GM12878 (cell line): Measurements from ENCODE around the gene SH2B2. TPM values are rescaled to one million over a fixed set of nuclear protein-coding genes. Genes with fewer than 3 reads are reported as not detected.

ENCODE experiments used
- ATAC-seq: fragments of 200-7000 bp; cut with Tn5 transposase; 3 replicates; pipeline ENCODE4 v1.9.1; 2020; ENCODE audit warnings: mild to moderate bottlenecking, moderate library complexity
- BruUV-seq: library from RNA; stranded (reverse); fragments of 400-500 nt; replicated peaks from 2 replicates; lab custom pipeline; 2021; lab: Mats Ljungman, UMichigan
- CTCF ChIA-PET: fragments of 300-600 bp; sonication (Branson Sonifier 250); formaldehyde crosslinking; extraction: SDS; loops from one replicate; lab custom pipeline; 2021; ENCODE audit warnings: inconsistent platforms; lab: Yijun Ruan, JAX
- POLR2A ChIA-PET: fragments of 350-600 bp; formaldehyde crosslinking; extraction: SDS; loops from one replicate; lab custom pipeline; 2021; ENCODE audit warnings: inconsistent platforms; lab: Charles Lee
- RAD21 ChIA-PET: fragments of 300-600 bp; sonication (Branson Sonifier 250); formaldehyde crosslinking; loops from one replicate; lab custom pipeline; 2023; ENCODE audit warnings: antibody characterized with exemption; ENCODE audit not compliant: unreplicated experiment; lab: Charles Lee
- SMC1A ChIA-PET: fragments of 300-600 bp; sonication (Branson Sonifier 250); formaldehyde crosslinking; loops from one replicate; lab custom pipeline; 2023; ENCODE audit not compliant: unreplicated experiment, uncharacterized antibody; lab: Charles Lee
- DNase-seq: peaks from one replicate; pipeline ENCODE4 v3.0.0-alpha.2; 2011; ENCODE audit warnings: low read depth, low spot score
- FAIRE-seq: peaks from 3 replicates; lab custom pipeline; 2011; peaks lifted over from hg19 to GRCh38; lab: Jason Lieb, UNC
- H2AFZ ChIP-seq: 2 replicates; pipeline ENCODE4 v1.6.0; 2011; ENCODE audit warnings: low read depth, low read length, control low read depth; ENCODE audit not compliant: control insufficient read depth
- H3K27ac ChIP-seq: 2 replicates; pipeline ENCODE4 v1.5.1; 2011; ENCODE audit warnings: control low read depth; ENCODE audit not compliant: control insufficient read depth, insufficient read depth
- H3K27me3 ChIP-seq, 2 experiments: replicated peaks in 1 of 2; 2 replicates each; pipeline versions ENCODE4 v1.6.0 to v1.6.1; 2011; ENCODE audit warnings: low read length in 1 of 2; ENCODE audit not compliant: control insufficient read depth in 2 of 2, insufficient read depth in 2 of 2
- H3K36me3 ChIP-seq, 2 experiments: 2 replicates each; pipeline ENCODE4 v1.5.1; 2011; ENCODE audit warnings: low read length in 1 of 2; ENCODE audit not compliant: control insufficient read depth in 2 of 2, insufficient read depth in 2 of 2
- H3K4me1 ChIP-seq: 2 replicates; pipeline ENCODE4 v1.6.1; 2011; ENCODE audit warnings: mild to moderate bottlenecking, low read length, moderate library complexity, mixed read lengths; ENCODE audit not compliant: control insufficient read depth, insufficient read depth
- H3K4me2 ChIP-seq: 2 replicates; pipeline ENCODE4 v1.6.0; 2011; ENCODE audit warnings: control low read depth; ENCODE audit not compliant: control insufficient read depth, insufficient read depth
- H3K4me3 ChIP-seq: fragments of 200-600 bp; sonication (generic); 2 replicates; pipeline ENCODE4 v1.5.1; 2016
- H3K79me2 ChIP-seq: 2 replicates; pipeline ENCODE4 v1.6.0; 2011; ENCODE audit warnings: low read length; ENCODE audit not compliant: control insufficient read depth, insufficient read depth
- H3K9ac ChIP-seq: 2 replicates; pipeline ENCODE4 v1.8.0; 2011; ENCODE audit warnings: low read length, control low read depth, mixed read lengths; ENCODE audit not compliant: control insufficient read depth, insufficient read depth
- H3K9me3 ChIP-seq: replicated peaks from 3 replicates; pipeline ENCODE4 v1.5.1; 2011; ENCODE audit warnings: mild to moderate bottlenecking, low read length; ENCODE audit not compliant: control insufficient read depth, insufficient read depth
- H4K20me1 ChIP-seq: 2 replicates; pipeline ENCODE4 v1.6.0; 2011; ENCODE audit not compliant: control insufficient read depth, insufficient read depth
- ATF7 ChIP-seq: fragments of 450-650 bp; IDR thresholded peaks from 2 replicates; pipeline ENCODE4 v1.6.1; 2016; ENCODE audit warnings: low read depth, mild to moderate bottlenecking
- EED ChIP-seq: sonication (generic); IDR thresholded peaks from 2 replicates; pipeline ENCODE4 v1.6.1; 2016; ENCODE audit warnings: antibody characterized with exemption, low read depth
- EGR1 ChIP-seq, 2 experiments: IDR thresholded peaks; 1 replicate in 1 of 2; 2 replicates in 1 of 2; pipeline ENCODE4 v1.6.1; 2011 to 2012; ENCODE audit warnings: low read depth in 2 of 2, low read length in 2 of 2, borderline replicate concordance in 1 of 2, mild to moderate bottlenecking in 1 of 2, moderate library complexity in 1 of 2
- FOXK2 ChIP-seq: fragments of 450-650 bp; IDR thresholded peaks from 2 replicates; pipeline ENCODE4 v1.6.1; 2017; ENCODE audit warnings: mild to moderate bottlenecking, moderate library complexity
- HDAC2 ChIP-seq: fragments of 200-600 bp; sonication (generic); IDR thresholded peaks from 2 replicates; pipeline ENCODE4 v1.6.1; 2017
- IKZF2 ChIP-seq, 2 experiments: fragments of 450-650 bp; IDR thresholded peaks; 2 replicates each; pipeline ENCODE4 v1.6.1; 2017; ENCODE audit warnings: mild to moderate bottlenecking in 2 of 2, moderate library complexity in 2 of 2
- NFIC ChIP-seq: IDR thresholded peaks from 2 replicates; pipeline ENCODE4 v1.6.1; 2012; ENCODE audit warnings: low read depth, mild to moderate bottlenecking, inconsistent platforms, low read length, moderate library complexity
- NFYB ChIP-seq: IDR thresholded peaks from 2 replicates; pipeline ENCODE4 v1.6.1; 2011; ENCODE audit warnings: low read depth, mild to moderate bottlenecking, low read length, improper control_type of control experiment, moderate library complexity; ENCODE audit not compliant: insufficient read depth
- NR2F1 ChIP-seq: fragments of 450-650 bp; conservative IDR thresholded peaks from 2 replicates; pipeline ENCODE4 v1.6.1; 2017; ENCODE audit warnings: mild to moderate bottlenecking
- POLR2AphosphoS2 ChIP-seq: IDR thresholded peaks from 2 replicates; pipeline ENCODE4 v1.6.1; 2011; ENCODE audit warnings: low read depth, mild to moderate bottlenecking, low read length, improper control_type of control experiment, moderate library complexity
- WGBS: methylation state at CpG from one replicate; pipeline ENCODE4 v1.1.6; 2016; ENCODE audit warnings: low lambda C conversion rate; ENCODE audit not compliant: insufficient replicate concordance, insufficient coverage; ENCODE audit errors: missing lambda C conversion rate; 5-methylcytosine and 5-hydroxymethylcytosine counted together
- in situ Hi-C: fragments of 300-500 bp; cut with MboI; formaldehyde crosslinking; loops from 9 replicates; pipeline ENCODE4 v1.14.3; 2018; ENCODE audit warnings: mixed read lengths
- intact Hi-C: fragments of 100-400 bp; cut with micrococcal nuclease; formaldehyde crosslinking; loops from one replicate; pipeline ENCODE4 v1.14.2; 2022; ENCODE audit not compliant: unreplicated experiment
- polyA plus RNA-seq, 11 experiments: library from polyadenylated mRNA; depleted of rRNA in 4 of 11; unstranded in 6 of 11; stranded (reverse) in 5 of 11; fragments of >200 nt; fragmentation: Nextera tagmentation in 4 of 11; fragmentation: Illumina TruSeq in 1 of 11; extraction: Ambion mirVana in 4 of 11; extraction: Trizol in 1 of 11; gene quantifications; 1 replicate in 1 of 11; 2 replicates in 10 of 11; pipeline versions ENCODE4 v1.2.1 to v1.2.3, GENCODE V29; 2011 to 2016; ENCODE audit warnings: inconsistent platforms in 2 of 11, missing spikeins in 2 of 11, low read depth in 1 of 11
- total RNA-seq, 4 experiments: library from RNA; depleted of rRNA in 3 of 4; stranded (reverse); fragments of >200 nt in 3 of 4; fragmentation: Illumina TruSeq in 1 of 4; extraction: Trizol in 1 of 4; gene quantifications; 2 replicates each; pipeline versions ENCODE4 v1.2.1 to v1.2.3, GENCODE V29; 2013 to 2021
- TF ChIP-seq, protein P1 (sequence below): fragments of 450-650 bp; IDR thresholded peaks from 2 replicates; pipeline ENCODE4 v1.6.1; 2018; ENCODE audit warnings: borderline replicate concordance, mild to moderate bottlenecking; ENCODE audit not compliant: partially characterized antibody
- TF ChIP-seq, protein P2 (sequence below): IDR thresholded peaks from 2 replicates; pipeline ENCODE4 v1.6.1; 2011; ENCODE audit warnings: borderline replicate concordance, low read depth, mild to moderate bottlenecking, moderate library complexity, low read length; ENCODE audit not compliant: insufficient read depth, poor library complexity, severe bottlenecking
- TF ChIP-seq, protein P3 (sequence below): fragments of 450-650 bp; formaldehyde crosslinking; IDR thresholded peaks from 2 replicates; pipeline ENCODE4 v1.5.0; 2022; ENCODE audit warnings: mild to moderate bottlenecking, missing genetic modification characterization

SH2B2 gene
- total and polyA plus RNA-seq, 10 of the 15 experiments (the other 5 are each of a cell fraction or from before 2014, with no cell fraction given) = 0.13 to 55.1 (median 7.4) TPM; not detected in 1

DNA sequence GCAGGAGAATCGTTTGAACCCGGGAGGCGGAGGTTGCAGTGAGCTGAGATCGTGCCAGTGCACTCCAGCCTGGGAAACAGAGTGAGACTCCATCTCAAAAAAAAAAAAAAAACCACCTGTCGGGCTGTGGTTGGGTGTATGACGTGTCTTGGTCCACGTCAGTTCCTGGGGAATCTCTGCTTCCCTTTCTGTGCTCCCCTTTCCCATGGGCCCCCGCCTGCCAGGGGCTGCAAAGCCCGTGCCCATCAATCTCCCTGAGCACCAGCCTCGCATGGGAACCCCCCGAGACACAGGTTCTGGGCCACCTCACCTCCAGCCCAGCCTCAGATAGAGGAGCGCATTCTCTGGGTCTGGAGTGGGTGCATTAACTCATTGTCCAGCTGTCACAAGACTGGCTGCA lies 2.3 kb upstream of the SH2B2 start (continued):
- TF ChIP-seq IKZF2 (IDR thresholded peaks at IDR 0.05) (peak; percentile 51 to 55; a peak in 3 of 4 replicates), ATF7 (peak; percentile 80)
- TF ChIP-seq, protein P1, sequence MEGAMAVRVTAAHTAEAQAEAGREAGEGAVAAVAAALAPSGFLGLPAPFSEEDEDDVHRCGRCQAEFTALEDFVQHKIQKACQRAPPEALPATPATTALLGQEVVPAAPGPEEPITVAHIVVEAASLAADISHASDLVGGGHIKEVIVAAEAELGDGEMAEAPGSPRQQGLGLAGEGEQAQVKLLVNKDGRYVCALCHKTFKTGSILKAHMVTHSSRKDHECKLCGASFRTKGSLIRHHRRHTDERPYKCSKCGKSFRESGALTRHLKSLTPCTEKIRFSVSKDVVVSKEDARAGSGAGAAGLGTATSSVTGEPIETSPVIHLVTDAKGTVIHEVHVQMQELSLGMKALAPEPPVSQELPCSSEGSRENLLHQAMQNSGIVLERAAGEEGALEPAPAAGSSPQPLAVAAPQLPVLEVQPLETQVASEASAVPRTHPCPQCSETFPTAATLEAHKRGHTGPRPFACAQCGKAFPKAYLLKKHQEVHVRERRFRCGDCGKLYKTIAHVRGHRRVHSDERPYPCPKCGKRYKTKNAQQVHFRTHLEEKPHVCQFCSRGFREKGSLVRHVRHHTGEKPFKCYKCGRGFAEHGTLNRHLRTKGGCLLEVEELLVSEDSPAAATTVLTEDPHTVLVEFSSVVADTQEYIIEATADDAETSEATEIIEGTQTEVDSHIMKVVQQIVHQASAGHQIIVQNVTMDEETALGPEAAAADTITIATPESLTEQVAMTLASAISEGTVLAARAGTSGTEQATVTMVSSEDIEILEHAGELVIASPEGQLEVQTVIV = no peak

DNA sequence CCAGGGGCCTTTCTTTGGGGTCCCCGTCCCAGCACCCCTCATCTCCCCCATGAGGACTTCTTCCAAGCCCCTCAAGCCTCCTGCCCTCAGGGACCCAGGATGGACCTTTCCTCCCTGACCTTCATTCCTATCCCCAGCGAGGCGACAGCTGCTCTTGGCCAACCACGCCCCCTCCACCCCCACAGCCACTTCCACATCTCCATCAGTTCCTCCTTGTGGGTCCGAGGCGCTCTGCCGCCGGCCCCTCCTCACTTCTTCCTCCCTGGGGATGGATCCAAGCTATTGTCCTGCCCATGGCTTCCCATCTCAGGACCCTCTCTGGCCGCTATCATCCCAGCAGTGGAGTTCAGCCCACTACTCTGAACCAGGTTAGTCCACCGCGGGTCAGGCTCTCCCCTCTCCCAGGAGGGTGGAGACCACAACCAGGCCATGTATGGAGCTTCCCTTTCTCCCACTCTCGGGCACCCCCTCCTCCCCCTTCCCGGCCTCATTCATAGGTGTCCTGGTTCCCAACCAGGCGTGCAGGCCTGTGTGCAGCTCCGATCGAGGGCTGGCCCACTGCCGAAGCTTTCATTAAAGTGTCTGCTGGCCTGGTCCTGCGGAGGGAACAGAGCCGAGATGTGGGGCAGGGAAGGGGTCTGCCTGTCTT lies 1.7 kb upstream of the SH2B2 start:
- H3K9ac ChIP-seq = peak overlapping the region; percentile 3
- ATAC-seq (no peak), DNase-seq (no peak), FAIRE-seq (peak; percentile 13)
- peak overlapping the region; percentile 56 for H3K27ac ChIP-seq
- H3K4me1 ChIP-seq = peaks cover 45% of the 10 kb centered on the region
- ChIA-PET RAD21 (interaction anchor here (0.7 to 1.7 kb wide), 7 partner anchors 11 to 154 kb away, joined by 3 to 7 read pairs (median 4); no protein-coding TSS in a partner anchor), POLR2A (interaction anchor here (1.4 kb wide), 1 partner anchor 22 kb away, joined by 3 read pairs; no protein-coding TSS in a partner anchor), CTCF (interaction anchor here (1.3 to 9.3 kb wide), 3 partner anchors 107 to 164 kb away, joined by 3 to 205 read pairs (median 4); partner anchors contain the start of gene PRKRIP1), SMC1A (interaction anchor here (1.0 to 9.2 kb wide), 6 partner anchors 9 to 160 kb away, joined by 3 to 122 read pairs (median 4); partner anchors contain the start of gene PRKRIP1)
- WGBS = 30% methylated on average over 19 of the region's 19 CpGs
- no peaks in the 10 kb centered on the region for H4K20me1 ChIP-seq
- H3K4me3 ChIP-seq = peak overlapping the region; percentile 80; the same call in 1 of the 2 replicates
- no peaks in the 10 kb centered on the region for H3K9me3 ChIP-seq
- H3K27me3 ChIP-seq = no peaks in the 10 kb centered on the region
- intact Hi-C loops = loop anchor here (5.0 kb wide), 1 partner anchor 182 kb away; no protein-coding TSS in a partner anchor
- H3K36me3 ChIP-seq = no peaks in the 10 kb centered on the region
- no TSS peak for BruUV-seq
- H3K4me2 ChIP-seq = peak overlapping the region; percentile 62
- in situ Hi-C loops = loop anchor here (5.0 kb wide), 2 partner anchors 107 to 167 kb away; no protein-coding TSS in a partner anchor
- H2AFZ ChIP-seq = no peak overlapping the region
- H3K79me2 ChIP-seq = peaks cover 30% of the 10 kb centered on the region
- TF ChIP-seq NFIC = no peak
- TF ChIP-seq POLR2AphosphoS2 = no peak
- TF ChIP-seq HDAC2 = no peak
- no peak for TF ChIP-seq NFYB
- TF ChIP-seq, protein P2, sequence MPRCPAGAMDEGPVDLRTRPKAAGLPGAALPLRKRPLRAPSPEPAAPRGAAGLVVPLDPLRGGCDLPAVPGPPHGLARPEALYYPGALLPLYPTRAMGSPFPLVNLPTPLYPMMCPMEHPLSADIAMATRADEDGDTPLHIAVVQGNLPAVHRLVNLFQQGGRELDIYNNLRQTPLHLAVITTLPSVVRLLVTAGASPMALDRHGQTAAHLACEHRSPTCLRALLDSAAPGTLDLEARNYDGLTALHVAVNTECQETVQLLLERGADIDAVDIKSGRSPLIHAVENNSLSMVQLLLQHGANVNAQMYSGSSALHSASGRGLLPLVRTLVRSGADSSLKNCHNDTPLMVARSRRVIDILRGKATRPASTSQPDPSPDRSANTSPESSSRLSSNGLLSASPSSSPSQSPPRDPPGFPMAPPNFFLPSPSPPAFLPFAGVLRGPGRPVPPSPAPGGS = no peak
- TF ChIP-seq, protein P3, sequence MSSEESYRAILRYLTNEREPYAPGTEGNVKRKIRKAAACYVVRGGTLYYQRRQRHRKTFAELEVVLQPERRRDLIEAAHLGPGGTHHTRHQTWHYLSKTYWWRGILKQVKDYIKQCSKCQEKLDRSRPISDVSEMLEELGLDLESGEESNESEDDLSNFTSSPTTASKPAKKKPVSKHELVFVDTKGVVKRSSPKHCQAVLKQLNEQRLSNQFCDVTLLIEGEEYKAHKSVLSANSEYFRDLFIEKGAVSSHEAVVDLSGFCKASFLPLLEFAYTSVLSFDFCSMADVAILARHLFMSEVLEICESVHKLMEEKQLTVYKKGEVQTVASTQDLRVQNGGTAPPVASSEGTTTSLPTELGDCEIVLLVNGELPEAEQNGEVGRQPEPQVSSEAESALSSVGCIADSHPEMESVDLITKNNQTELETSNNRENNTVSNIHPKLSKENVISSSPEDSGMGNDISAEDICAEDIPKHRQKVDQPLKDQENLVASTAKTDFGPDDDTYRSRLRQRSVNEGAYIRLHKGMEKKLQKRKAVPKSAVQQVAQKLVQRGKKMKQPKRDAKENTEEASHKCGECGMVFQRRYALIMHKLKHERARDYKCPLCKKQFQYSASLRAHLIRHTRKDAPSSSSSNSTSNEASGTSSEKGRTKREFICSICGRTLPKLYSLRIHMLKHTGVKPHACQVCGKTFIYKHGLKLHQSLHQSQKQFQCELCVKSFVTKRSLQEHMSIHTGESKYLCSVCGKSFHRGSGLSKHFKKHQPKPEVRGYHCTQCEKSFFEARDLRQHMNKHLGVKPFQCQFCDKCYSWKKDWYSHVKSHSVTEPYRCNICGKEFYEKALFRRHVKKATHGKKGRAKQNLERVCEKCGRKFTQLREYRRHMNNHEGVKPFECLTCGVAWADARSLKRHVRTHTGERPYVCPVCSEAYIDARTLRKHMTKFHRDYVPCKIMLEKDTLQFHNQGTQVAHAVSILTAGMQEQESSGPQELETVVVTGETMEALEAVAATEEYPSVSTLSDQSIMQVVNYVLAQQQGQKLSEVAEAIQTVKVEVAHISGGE = no peak
- TF ChIP-seq EED = 0 out of 2 replicates have a peak, but pooled peaks have one; percentile 40
- no peak for TF ChIP-seq NR2F1
- peak in 1 of 2 experiments; percentile 70; a peak in 2 of 3 replicates for TF ChIP-seq EGR1 (IDR thresholded peaks at IDR 0.05; ENCODE audit: borderline replicate concordance in 1 of 2, low read depth in 2 of 2, low read length in 2 of 2)
- TF ChIP-seq FOXK2 = no peak
